GM10266 (cell line): ENCODE results near the gene SH3PXD2A.

Experiments used
- DNase-seq: peaks from one replicate; pipeline ENCODE4 v3.0.0; 2012; ENCODE audit errors: extremely low spot score
- CTCF ChIP-seq: IDR thresholded peaks from 2 replicates; pipeline ENCODE4 v1.5.1; 2012; ENCODE audit warnings: mild to moderate bottlenecking, low read depth; ENCODE audit not compliant: control insufficient read depth, insufficient read depth; ENCODE audit errors: missing control alignments

SH3PXD2A gene

GRCh38 chr10:103750836-103751235 is 104.5 kb downstream of the SH3PXD2A start:
- DNase-seq: no peak
- TF ChIP-seq CTCF: no peak

DNA sequence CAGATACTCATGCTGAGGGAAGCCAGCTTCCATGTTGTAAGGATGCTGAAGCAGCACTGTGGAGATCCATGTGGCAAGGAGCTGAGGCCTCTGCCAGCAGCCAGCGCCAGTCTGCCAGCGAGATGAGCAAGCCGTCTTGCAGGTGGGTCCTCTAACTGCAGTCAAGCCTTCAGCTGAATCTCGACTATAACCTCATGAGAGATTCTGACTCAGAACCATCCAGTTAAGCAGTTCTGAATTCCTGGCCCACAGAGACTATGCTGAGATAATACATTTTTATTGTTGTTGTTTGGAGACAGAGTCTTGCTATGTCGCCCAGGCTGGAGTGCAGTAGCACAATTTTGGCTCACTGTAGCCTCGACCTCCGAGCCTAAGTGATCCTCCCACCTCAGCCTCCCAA is 105.6 kb downstream of the SH3PXD2A start:
- TF ChIP-seq CTCF: no peak
- DNase-seq: no peak

DNA sequence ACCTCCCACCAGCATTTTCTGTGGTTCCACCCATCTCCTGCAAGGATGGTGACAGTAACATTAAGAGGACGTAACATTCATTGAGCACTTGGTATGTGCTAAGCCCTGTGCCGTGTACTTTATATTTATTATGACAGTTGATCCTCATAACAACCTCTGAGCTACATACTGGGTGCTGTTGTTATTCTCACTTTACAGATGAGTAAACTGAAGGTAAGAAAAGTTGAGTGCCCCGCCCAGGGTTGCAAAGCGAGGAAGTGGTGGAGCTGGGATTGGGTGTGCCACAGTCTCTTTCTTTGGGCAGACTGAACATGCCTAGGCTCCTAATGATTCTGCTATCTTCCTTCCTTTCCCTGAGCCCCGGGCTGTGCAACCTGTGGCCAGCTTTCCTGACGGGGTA is 107.4 kb downstream of the SH3PXD2A start:
- no peak for DNase-seq
- no peak for TF ChIP-seq CTCF

- no peak for DNase-seq
- no peak for TF ChIP-seq CTCF
Measured at GRCh38 chr10:103747193-103747865, 108.0 kb downstream of the SH3PXD2A start.

DNA sequence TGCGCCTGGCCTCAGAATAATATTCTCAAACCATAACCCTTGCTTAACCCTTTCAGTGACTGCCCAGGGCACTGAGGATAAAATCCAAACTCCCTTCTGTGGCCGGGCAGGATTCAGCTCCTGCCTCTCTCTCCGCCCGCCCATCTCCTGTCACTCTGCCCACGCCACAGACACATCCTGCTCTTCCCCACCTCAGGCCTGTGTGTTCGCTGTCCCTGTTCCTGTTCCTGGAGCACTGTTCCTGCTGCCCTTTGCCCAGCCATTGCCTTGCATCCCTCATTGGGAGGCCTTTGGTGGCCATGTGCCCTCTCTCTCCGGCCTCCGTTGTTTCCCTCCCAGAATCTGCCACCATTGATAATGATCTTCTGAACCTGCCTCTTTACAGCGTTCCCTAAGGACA is 108.8 kb downstream of the SH3PXD2A start:
- TF ChIP-seq CTCF: no peak

DNA sequence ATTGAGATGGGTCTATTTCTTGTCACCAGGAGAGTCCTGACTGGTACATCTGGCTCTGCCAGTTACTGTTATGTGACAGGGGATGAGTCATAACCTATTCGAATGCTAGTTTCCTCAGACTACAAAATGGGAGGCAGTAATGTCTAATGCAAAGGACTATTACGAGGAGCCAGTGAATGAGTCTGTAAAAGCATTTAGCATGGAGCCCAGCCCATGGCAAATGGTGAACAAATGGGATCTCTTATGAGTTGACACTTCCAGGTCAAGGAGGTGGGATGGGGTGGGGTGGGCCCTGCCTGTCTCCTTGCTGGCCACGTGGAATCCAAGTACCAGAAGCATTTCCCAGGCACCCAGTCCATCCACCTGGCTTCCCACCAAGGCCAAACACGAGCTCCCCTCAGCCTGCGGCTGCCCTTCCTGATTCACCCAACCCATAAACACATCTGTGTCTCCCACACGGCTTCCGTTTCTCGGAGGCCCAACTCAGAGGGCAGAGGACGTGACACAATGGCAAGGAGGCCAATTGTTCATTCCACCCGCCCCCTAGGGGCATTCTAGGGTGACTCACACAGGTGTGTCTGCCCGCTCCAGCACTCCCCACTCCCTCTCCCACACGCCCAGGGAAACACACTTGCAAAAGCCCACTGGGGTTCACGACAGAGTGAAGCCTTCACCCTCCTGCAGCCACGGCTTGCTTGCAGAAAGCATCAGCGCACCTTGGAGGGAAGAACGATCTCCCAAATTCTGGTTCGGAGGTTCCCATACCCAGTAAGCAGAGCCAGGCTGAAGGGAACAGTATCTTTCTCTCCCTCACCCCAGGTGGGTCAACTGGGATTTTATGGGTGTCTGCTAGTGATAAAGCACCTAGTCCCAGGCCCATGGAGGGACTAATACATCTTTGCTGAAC is 109.8 kb downstream of the SH3PXD2A start:
- no peak for TF ChIP-seq CTCF
- DNase-seq: no peak

More for the DNA sequence above, 108.8 kb downstream of the SH3PXD2A start:
- DNase-seq: no peak

DNA sequence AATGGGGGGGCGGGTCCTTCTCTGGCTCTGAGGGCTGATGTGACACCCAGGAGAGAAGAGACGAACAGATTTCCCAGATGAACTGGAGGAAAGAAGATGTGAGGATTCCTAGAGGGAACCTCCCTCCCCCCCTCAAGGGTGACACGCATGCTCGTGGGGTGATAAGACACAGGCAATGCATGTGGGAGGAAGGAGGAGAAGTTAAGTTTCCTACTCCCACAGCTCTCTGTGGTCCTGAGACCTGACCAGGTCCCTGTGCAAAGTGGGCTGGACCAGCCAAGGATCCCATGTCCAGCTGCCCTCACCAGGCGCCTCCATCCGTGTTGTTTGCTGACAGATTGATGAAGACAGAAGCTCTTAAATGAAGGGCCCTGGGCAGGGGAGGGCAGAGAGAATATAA is 112.6 kb downstream of the SH3PXD2A start:
- DNase-seq: no peak
- no peak for TF ChIP-seq CTCF
